ENCODE measurements around the gene SLC39A11. TPM values are rescaled to one million over a fixed set of nuclear protein-coding genes. Genes with fewer than 3 reads are reported as not detected.

SLC39A11 gene
- total and polyA plus RNA-seq, 2 of the 13 experiments (the other 11 are each of a cell fraction or from before 2014, with no cell fraction given) = 17.2 to 31.5 TPM

- in situ Hi-C loops (cut with HindIII; ENCODE audit: extremely low pct_ligation_motif_present, low pct_unique_long_range_greater_than_20kb) (no loop called here), intact Hi-C loops (cut with micrococcal nuclease; ENCODE audit: unreplicated experiment) (no loop called here)
- H3K4me2 ChIP-seq (ENCODE audit: low read depth, low read length) = no peak overlapping the region
- ChIA-PET POLR2A (no interaction called here), CTCF (ENCODE audit: low intra/inter-chr PET ratio, low total read pairs) (no interaction called here)
- H3K4me1 ChIP-seq (ENCODE audit: insufficient read depth, low read length) = no peaks in the 10 kb centered on the region
- no peak overlapping the region for H3K4me3 ChIP-seq (replicated peaks in 1 of 3; ENCODE audit: insufficient read depth in 1 of 3, low read depth in 2 of 3, low read length in 3 of 3)
- FAIRE-seq = no peak
- no peaks in the 10 kb centered on the region for H4K20me1 ChIP-seq (ENCODE audit: insufficient read depth, low read length)
- DNase-seq (ENCODE audit: low spot score) = no peak
- H3K27me3 ChIP-seq (ENCODE audit: control insufficient read depth in 1 of 2, insufficient read depth in 2 of 2, low read length in 2 of 2) = no peaks in the 10 kb centered on the region
- no TSS peak for BruUV-seq (replicated peaks)
- no peak overlapping the region for H3K27ac ChIP-seq (ENCODE audit: extremely low read length, insufficient read depth, low read length)
- no peaks in the 10 kb centered on the region for H3K79me2 ChIP-seq (ENCODE audit: insufficient read depth, low read length)
- no peak overlapping the region for H3K9ac ChIP-seq (ENCODE audit: insufficient read depth, low read depth, low read length)
- TF ChIP-seq, protein P1, sequence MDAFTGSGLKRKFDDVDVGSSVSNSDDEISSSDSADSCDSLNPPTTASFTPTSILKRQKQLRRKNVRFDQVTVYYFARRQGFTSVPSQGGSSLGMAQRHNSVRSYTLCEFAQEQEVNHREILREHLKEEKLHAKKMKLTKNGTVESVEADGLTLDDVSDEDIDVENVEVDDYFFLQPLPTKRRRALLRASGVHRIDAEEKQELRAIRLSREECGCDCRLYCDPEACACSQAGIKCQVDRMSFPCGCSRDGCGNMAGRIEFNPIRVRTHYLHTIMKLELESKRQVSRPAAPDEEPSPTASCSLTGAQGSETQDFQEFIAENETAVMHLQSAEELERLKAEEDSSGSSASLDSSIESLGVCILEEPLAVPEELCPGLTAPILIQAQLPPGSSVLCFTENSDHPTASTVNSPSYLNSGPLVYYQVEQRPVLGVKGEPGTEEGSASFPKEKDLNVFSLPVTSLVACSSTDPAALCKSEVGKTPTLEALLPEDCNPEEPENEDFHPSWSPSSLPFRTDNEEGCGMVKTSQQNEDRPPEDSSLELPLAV (CRISPR knock-in tag; conservative IDR thresholded peaks at IDR 0.05; ENCODE audit: low read depth) = no peak
- TF ChIP-seq ZSCAN29 (CRISPR knock-in tag; conservative IDR thresholded peaks at IDR 0.05) (no peak), SETDB1 (CRISPR knock-in tag; IDR thresholded peaks at IDR 0.05; ENCODE audit: borderline replicate concordance) (no peak), NCOA2 (CRISPR knock-in tag; IDR thresholded peaks at IDR 0.05) (no peak), ZNF446 (CRISPR knock-in tag; IDR thresholded peaks at IDR 0.05) (no peak), TFE3 (CRISPR knock-in tag; IDR thresholded peaks at IDR 0.05) (no peak), HBP1 (CRISPR knock-in tag; IDR thresholded peaks at IDR 0.05; ENCODE audit: low read depth) (no peak), ZNF609 (CRISPR knock-in tag; IDR thresholded peaks at IDR 0.05; ENCODE audit: borderline replicate concordance) (no peak), HMG20A (CRISPR knock-in tag; IDR thresholded peaks at IDR 0.05; ENCODE audit: borderline replicate concordance) (no peak), SALL1 (CRISPR knock-in tag; IDR thresholded peaks at IDR 0.05) (no peak), ZNF24 (IDR thresholded peaks at IDR 0.05) (no peak), PTBP1 (IDR thresholded peaks at IDR 0.05; ENCODE audit: low read depth, low read length, poor library complexity, severe bottlenecking) (no peak), POGK (CRISPR knock-in tag; conservative IDR thresholded peaks at IDR 0.05) (no peak)
- 82% methylated on average over 4 of the region's 4 CpGs for WGBS (ENCODE audit: low lambda C conversion rate)
- ATAC-seq = no peak
- H2AFZ ChIP-seq (ENCODE audit: low read length) = no peak overlapping the region
- no peaks in the 10 kb centered on the region; a peak in 1 of 5 replicates for H3K36me3 ChIP-seq (replicated peaks in 1 of 2; ENCODE audit: control insufficient read depth in 1 of 2, insufficient read depth in 2 of 2, low read length in 2 of 2)
- H3K9me3 ChIP-seq (ENCODE audit: low read length) = no peaks in the 10 kb centered on the region
Observed at GRCh38 chr17:73052923-73053322, 39.6 kb downstream of the SLC39A11 start.

Measured in HepG2 (cell line).